IMR-90 (cell line): ENCODE data around the gene VPS26A.

ENCODE experiments used
- BHLHE40 ChIP-seq: fragments of 150-350 bp; IDR thresholded peaks from 2 replicates; pipeline ENCODE4 v1.6.1; 2016; ENCODE audit warnings: mild to moderate bottlenecking, low read depth, low read length
- FOS ChIP-seq: fragments of 150-350 bp; IDR thresholded peaks from 2 replicates; pipeline ENCODE4 v1.6.1; 2016; ENCODE audit warnings: low read depth, low read length
- POLR2A ChIP-seq: IDR thresholded peaks from 2 replicates; pipeline ENCODE4 v1.6.1; 2012; ENCODE audit warnings: mild to moderate bottlenecking, low read depth, low read length
- RFX5 ChIP-seq: IDR thresholded peaks from 2 replicates; pipeline ENCODE4 v1.8.0; 2012; ENCODE audit warnings: low read depth, mild to moderate bottlenecking, low read length, moderate library complexity
- TF ChIP-seq, protein P1 (sequence below): conservative IDR thresholded peaks from 2 replicates; pipeline ENCODE4 v1.5.1; 2012; ENCODE audit warnings: mild to moderate bottlenecking, low read depth, low read length, improper control_type of control experiment
- TF ChIP-seq, protein P2 (sequence below): fragments of 150-350 bp; IDR thresholded peaks from 2 replicates; pipeline ENCODE4 v1.6.1; 2017; ENCODE audit warnings: mild to moderate bottlenecking, antibody characterized with exemption, low read length, low read depth

DNA sequence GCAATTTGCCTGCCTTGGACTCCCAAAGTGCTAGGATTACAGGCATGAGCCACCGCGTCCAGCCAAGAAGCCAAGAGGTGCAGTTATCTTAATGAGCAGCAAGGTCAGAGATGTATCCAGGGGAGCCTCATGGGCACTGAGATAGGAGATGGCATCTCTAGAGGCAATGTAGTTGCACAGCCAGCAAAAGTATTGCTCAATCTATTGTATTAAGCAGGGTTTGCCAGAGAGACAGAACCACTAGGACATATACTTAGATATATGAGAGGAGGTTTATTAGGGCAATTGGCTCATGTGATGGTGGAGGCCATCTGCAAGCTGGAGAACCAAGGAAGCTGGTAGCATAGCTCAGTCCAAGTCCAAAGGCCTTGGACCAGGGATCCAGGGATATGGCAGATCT is 16.3 kb upstream of the VPS26A start:
- no peak for TF ChIP-seq POLR2A
- TF ChIP-seq, protein P1, sequence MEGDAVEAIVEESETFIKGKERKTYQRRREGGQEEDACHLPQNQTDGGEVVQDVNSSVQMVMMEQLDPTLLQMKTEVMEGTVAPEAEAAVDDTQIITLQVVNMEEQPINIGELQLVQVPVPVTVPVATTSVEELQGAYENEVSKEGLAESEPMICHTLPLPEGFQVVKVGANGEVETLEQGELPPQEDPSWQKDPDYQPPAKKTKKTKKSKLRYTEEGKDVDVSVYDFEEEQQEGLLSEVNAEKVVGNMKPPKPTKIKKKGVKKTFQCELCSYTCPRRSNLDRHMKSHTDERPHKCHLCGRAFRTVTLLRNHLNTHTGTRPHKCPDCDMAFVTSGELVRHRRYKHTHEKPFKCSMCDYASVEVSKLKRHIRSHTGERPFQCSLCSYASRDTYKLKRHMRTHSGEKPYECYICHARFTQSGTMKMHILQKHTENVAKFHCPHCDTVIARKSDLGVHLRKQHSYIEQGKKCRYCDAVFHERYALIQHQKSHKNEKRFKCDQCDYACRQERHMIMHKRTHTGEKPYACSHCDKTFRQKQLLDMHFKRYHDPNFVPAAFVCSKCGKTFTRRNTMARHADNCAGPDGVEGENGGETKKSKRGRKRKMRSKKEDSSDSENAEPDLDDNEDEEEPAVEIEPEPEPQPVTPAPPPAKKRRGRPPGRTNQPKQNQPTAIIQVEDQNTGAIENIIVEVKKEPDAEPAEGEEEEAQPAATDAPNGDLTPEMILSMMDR = no peak
- TF ChIP-seq, protein P2, sequence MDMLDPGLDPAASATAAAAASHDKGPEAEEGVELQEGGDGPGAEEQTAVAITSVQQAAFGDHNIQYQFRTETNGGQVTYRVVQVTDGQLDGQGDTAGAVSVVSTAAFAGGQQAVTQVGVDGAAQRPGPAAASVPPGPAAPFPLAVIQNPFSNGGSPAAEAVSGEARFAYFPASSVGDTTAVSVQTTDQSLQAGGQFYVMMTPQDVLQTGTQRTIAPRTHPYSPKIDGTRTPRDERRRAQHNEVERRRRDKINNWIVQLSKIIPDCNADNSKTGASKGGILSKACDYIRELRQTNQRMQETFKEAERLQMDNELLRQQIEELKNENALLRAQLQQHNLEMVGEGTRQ = no peak
- TF ChIP-seq BHLHE40 = no peak
- no peak for TF ChIP-seq RFX5
- TF ChIP-seq FOS = no peak
